Parathyroid adenoma (tissue), 2 donors: ENCODE measurements around the gene NHLH2.

Source experiments
- H2AFZ ChIP-seq: fragments of 300-600 bp; sonication (generic); one replicate; pipeline ENCODE4 v1.7.0; 2017; ENCODE audit warnings: antibody characterized with exemption, mild to moderate bottlenecking
- H3K27ac ChIP-seq: fragments of 300-600 bp; sonication (generic); one replicate; pipeline ENCODE4 v1.7.0; 2017
- H3K27me3 ChIP-seq: fragments of 300-600 bp; sonication (generic); one replicate; pipeline ENCODE4 v1.7.0; 2017; ENCODE audit warnings: low read length; ENCODE audit not compliant: control insufficient read depth, insufficient read depth
- H3K36me3 ChIP-seq: fragments of 300-600 bp; sonication (generic); one replicate; pipeline ENCODE4 v1.7.0; 2017; ENCODE audit warnings: low read length; ENCODE audit not compliant: control insufficient read depth, insufficient read depth
- H3K4me1 ChIP-seq: fragments of 300-600 bp; sonication (generic); one replicate; pipeline ENCODE4 v1.7.0; 2017; ENCODE audit warnings: control low read depth
- H3K4me2 ChIP-seq: fragments of 300-600 bp; sonication (generic); one replicate; pipeline ENCODE4 v1.7.0; 2017; ENCODE audit warnings: low read length
- H3K4me3 ChIP-seq: fragments of 300-600 bp; sonication (generic); one replicate; pipeline ENCODE4 v1.7.0; 2017; ENCODE audit warnings: low read depth, low read length
- H3K79me2 ChIP-seq: fragments of 300-600 bp; sonication (generic); one replicate; pipeline ENCODE4 v1.7.0; 2017; ENCODE audit warnings: control low read depth
- H3K9ac ChIP-seq: fragments of 300-600 bp; sonication (generic); one replicate; pipeline ENCODE4 v1.7.0; 2017; ENCODE audit warnings: mild to moderate bottlenecking
- H3K9me3 ChIP-seq: fragments of 300-600 bp; sonication (generic); one replicate; pipeline ENCODE4 v1.7.0; 2017; ENCODE audit warnings: low read length; ENCODE audit not compliant: control insufficient read depth
- TF ChIP-seq, protein P1 (sequence below): fragments of 300-600 bp; sonication (generic); IDR thresholded peaks from one replicate; pipeline ENCODE4 v1.7.0; 2017; ENCODE audit warnings: antibody characterized with exemption, mild to moderate bottlenecking
- donor health status: primary hyperparathyroidism.

NHLH2 gene

DNA sequence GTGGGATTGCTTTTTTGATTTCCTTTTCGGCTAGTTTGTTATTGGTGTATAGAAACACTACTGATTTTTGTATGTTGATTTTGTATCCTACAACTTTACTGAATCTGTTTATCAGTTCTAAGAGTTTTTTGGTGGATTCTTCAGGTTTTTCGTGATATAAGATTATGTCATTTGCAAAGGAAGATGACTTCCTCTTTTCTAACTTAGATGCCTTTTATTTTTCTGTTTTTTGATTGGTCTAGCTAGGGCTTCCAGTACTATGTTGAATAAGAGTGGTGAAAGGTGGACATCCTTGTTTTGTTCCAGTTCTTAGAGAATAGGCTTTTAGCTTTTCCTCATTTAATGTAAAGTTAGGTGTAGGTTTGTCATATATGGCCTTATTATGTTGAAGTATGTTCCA lies 13.1 kb upstream of the NHLH2 start:
- Histone ChIP-seq H3K36me3 (no peaks in the 10 kb centered on the region), H3K4me3 (no peak overlapping the region), H3K27ac (no peak overlapping the region), H3K9ac (no peak overlapping the region), H2AFZ (no peak overlapping the region), H3K79me2 (no peaks in the 10 kb centered on the region), H3K27me3 (no peaks in the 10 kb centered on the region), H3K4me1 (no peaks in the 10 kb centered on the region), H3K9me3 (no peaks in the 10 kb centered on the region), H3K4me2 (no peak overlapping the region)
- TF ChIP-seq, protein P1, sequence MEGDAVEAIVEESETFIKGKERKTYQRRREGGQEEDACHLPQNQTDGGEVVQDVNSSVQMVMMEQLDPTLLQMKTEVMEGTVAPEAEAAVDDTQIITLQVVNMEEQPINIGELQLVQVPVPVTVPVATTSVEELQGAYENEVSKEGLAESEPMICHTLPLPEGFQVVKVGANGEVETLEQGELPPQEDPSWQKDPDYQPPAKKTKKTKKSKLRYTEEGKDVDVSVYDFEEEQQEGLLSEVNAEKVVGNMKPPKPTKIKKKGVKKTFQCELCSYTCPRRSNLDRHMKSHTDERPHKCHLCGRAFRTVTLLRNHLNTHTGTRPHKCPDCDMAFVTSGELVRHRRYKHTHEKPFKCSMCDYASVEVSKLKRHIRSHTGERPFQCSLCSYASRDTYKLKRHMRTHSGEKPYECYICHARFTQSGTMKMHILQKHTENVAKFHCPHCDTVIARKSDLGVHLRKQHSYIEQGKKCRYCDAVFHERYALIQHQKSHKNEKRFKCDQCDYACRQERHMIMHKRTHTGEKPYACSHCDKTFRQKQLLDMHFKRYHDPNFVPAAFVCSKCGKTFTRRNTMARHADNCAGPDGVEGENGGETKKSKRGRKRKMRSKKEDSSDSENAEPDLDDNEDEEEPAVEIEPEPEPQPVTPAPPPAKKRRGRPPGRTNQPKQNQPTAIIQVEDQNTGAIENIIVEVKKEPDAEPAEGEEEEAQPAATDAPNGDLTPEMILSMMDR: no peak

DNA sequence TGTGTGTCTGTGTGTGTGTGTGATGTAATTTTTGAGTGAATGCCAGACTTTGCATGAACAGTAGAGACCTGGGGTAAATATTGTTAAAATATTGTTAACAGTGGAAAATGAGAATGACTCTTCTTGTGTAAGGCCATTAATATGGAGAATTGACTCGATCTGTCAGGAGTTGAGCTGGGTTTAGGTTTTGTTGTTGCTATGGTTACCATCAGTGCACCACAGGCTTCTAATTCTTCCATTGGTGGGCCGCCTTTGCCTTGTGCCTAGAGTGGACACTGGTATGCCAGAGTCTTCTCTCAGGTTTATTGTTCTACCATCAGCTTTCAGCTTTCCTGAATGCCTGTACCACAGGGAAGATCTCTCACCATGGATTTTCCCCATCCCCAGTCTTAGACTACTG lies 10.0 kb upstream of the NHLH2 start:
- Histone ChIP-seq H3K27me3 (no peaks in the 10 kb centered on the region), H3K36me3 (no peaks in the 10 kb centered on the region), H3K4me3 (no peak overlapping the region), H2AFZ (no peak overlapping the region), H3K4me2 (no peak overlapping the region), H3K79me2 (no peaks in the 10 kb centered on the region), H3K9me3 (no peaks in the 10 kb centered on the region), H3K4me1 (no peaks in the 10 kb centered on the region), H3K9ac (no peak overlapping the region), H3K27ac (no peak overlapping the region)
- TF ChIP-seq, protein P1: no peak

DNA sequence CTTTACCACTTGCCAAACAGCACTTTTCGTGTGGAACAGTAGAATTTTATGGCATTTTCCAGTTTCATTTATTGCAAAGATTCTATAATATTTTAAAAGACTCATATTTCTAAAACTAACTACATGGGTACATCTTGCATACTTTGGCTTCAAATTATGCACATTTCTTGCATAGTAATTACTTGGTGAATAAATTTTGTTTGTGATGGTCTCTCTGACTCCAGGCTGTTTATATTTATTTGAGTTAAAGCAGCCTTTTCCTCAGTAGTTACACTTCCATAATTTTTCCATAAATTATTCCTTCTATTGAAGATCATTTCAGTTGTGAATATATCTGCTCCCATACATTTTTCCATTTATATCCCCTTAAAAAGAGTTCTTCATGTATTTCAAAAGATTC lies 6.9 kb upstream of the NHLH2 start:
- Histone ChIP-seq H3K4me1 (no peaks in the 10 kb centered on the region), H3K4me3 (no peak overlapping the region), H3K4me2 (no peak overlapping the region), H3K27ac (no peak overlapping the region), H3K9ac (no peak overlapping the region), H3K79me2 (no peaks in the 10 kb centered on the region), H3K27me3 (no peaks in the 10 kb centered on the region), H2AFZ (no peak overlapping the region), H3K9me3 (no peaks in the 10 kb centered on the region), H3K36me3 (no peaks in the 10 kb centered on the region)
- TF ChIP-seq, protein P1: no peak

DNA sequence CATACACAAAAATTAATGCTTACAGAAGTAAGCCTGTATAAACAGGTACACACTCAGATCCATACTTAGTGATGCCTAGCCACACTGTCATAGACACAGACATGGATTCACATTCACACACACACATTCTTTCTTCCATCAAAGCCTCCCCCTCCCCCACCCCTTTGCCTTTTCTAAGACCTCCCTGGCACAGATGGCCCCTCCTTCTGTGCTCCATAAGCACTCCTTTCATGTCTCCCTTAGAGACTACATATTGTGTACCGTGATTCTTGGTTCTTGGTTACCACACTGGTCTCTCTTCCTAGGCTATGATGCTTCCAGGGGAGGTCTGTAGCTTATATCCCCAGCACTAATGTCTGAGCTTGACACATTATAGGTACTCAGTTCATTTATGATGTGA lies 2.0 kb upstream of the NHLH2 start:
- H3K4me2 ChIP-seq: no peak overlapping the region
- H3K79me2 ChIP-seq: no peaks in the 10 kb centered on the region
- no peak overlapping the region for H3K9ac ChIP-seq
- no peaks in the 10 kb centered on the region for H3K36me3 ChIP-seq
- H3K9me3 ChIP-seq: no peaks in the 10 kb centered on the region
- H3K4me3 ChIP-seq: no peak overlapping the region
- H3K4me1 ChIP-seq: no peaks in the 10 kb centered on the region
- peaks cover 13% of the 10 kb centered on the region for H3K27me3 ChIP-seq
- TF ChIP-seq, protein P1: no peak
- no peak overlapping the region for H2AFZ ChIP-seq
- H3K27ac ChIP-seq: no peak overlapping the region

DNA sequence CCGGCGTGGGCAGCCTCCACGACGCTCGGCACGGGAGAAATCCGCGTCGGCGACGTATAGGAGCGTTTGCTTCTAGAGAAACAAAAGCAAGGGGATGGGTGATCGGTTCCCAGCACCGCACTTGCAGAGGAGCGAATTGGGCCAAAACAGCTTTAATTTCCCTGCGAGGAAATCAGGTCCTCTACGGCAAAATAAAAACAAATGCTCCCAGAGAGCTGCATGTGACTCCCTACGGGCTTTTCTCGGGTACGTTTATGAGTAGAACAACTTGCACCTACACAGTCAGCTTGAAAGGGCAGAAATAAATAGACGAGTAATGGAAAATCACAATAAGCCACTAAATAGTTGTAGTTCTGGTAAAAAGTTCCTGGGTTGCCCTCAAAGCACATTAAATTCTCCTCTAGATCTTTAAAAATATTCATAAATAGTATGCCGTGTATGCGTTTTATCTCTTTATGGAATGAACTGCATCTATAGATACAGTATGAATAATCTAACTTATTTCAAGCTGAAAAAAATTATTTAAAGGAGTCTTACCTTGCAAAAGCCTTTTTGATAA lies 1.2 kb downstream of the NHLH2 start:
- Histone ChIP-seq H3K79me2 (no peaks in the 10 kb centered on the region), H3K27ac (no peak overlapping the region), H3K9ac (no peak overlapping the region), H3K4me1 (no peaks in the 10 kb centered on the region), H2AFZ (no peak overlapping the region), H3K4me3 (peak overlapping the region; percentile 19), H3K9me3 (no peaks in the 10 kb centered on the region), H3K27me3 (peaks cover 17% of the 10 kb centered on the region), H3K4me2 (peak overlapping the region; percentile 56), H3K36me3 (no peaks in the 10 kb centered on the region)
- TF ChIP-seq, protein P1: no peak
